HG03558 (cell line): ENCODE results near the gene CDYL2.
A peak's percentile ranks its signal among the peaks of the same experiment; 100 is the strongest.
"Not testable (repeated sequence)": the region's sequence is repeated elsewhere in the genome, so short reads cannot be mapped to it uniquely, and the experiment has no call there.

Experiments used
- ATAC-seq: cut with Tn5 transposase; IDR thresholded peaks from one replicate; pipeline ENCODE4 v1.9.1; 2021; ENCODE audit warnings: moderate number of reproducible peaks; ENCODE audit not compliant: unreplicated experiment; ENCODE audit errors: extremely low read depth

Gene CDYL2

DNA sequence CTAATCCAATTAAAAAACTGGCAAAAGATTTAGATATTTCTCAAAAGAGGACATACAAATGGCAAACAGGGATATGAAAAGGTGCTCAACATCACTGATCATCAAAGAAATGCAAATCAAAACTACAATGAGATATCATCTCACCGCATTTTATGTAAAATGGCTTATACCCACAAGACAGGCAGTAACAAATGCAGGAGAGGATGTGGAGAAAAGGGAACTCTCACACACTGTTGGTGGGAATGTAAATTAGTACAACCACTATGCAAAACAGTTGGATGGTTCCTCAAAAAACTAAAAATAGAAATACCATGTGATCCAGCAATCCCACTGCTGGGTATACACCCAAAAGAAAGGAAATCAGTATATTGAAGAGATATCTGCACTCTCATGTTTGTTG is 154.1 kb downstream of the CDYL2 start:
- not testable (repeated sequence) for ATAC-seq

DNA sequence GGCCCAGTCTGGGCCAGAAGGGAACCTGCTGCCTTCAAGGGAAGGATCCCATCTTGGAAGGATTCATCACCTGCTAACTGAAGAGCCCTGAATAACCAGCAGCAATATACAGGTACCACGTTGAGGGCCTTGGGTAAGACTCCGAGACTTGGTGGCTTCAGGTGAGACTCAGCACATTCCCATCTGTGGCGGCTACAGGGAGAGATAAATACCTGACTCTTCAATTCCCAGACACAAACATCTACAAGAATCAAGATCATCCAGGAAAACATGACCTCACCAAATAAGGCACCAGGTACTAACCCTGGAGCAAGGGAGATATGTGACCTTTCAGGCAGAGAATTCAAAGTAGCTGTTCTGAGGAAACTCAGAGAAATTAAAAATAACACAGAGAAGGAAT is 164.1 kb downstream of the CDYL2 start:
- no peak for ATAC-seq

DNA sequence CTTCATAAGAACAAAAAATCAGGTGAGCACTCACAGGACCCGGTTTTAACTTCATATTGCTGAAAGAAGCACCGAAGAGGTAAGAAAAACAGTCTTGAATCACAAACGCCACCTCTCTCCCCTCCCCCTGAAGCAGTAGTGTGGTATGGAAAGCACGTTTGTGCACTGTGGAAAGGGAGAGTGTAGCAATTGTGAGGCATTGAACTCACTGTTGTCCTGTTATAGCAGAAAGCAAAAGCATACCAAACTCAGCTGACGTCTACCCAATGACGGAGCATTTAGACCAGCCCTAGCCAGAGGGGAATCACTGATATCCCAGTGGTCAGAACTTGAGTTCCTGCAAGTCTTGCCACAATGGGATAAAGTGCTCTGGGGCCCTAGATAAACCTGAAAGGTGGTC is 164.8 kb downstream of the CDYL2 start:
- ATAC-seq = no peak

DNA sequence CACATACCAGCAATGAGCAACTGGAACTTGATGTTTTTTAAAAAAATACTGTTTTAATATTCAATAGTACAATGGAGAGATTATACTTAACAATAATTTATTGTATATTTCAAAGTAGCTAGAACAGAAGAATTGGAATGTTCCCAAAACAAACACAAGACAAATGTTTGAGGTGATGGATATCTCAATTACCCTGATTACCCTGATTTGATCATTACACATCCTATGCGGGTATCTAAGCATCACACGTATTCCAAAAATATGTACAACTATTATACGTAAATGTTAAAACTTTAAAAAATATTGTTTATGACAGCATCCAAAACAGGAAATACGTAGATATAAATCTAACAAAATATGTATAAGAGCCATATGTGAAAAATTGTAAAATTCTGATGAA is 166.8 kb downstream of the CDYL2 start:
- ATAC-seq = no peak

DNA sequence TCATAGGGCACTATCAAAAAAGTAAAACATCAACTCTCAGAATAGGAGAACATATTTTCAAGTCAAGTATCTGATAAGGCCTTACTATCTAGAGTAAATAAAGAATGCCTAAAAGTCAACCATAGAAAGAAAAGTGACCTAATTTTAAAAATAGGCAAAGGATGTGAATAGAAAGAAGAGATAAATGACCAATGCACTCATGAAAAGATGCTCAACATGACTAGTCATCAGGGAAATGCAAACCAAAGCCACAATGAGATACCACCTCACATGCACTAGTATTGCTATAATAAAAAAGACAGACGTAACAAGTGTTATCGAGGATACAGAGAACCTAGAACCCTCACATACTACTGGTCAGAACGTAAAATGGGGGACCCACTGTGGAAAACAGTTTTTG is 172.8 kb downstream of the CDYL2 start:
- no peak for ATAC-seq

DNA sequence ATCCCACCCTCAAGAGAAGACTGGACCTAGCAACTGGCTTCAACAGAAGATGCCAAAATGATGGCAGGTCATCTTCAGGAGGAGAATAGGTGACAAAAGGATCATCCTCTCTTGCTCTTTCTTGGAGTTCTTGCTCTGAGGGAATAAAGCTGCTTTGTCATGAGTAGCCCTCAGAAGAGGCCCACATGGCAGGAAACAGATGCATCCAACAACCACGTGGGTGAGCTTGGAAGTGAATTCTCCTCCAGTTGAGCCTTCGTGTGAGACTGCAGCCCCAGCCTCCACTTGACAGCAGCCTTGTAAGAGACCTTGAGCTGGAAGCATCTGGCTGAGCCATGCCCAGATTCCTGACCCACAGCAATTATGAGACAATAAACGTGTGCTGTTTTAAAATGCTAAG is 176.1 kb downstream of the CDYL2 start:
- ATAC-seq = no peak

DNA sequence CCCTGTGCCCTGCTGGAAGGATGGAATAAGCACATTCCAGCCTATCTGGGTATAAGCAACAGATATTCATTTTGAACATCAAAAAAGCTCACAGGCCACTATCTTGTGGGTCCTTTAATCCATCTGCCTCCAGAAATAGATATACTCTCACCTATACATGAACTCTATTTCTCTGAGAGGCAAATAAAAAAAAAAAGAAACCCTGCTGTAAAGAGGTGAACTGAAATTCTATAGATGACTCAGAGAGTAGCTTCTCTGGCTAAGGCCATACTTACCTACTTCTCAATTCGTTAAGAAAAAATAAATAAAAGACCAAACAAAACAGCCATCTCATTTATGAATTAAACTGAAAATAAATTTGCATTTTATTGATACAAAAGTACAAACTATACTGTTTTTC is 177.3 kb downstream of the CDYL2 start:
- peak; percentile 95 for ATAC-seq

DNA sequence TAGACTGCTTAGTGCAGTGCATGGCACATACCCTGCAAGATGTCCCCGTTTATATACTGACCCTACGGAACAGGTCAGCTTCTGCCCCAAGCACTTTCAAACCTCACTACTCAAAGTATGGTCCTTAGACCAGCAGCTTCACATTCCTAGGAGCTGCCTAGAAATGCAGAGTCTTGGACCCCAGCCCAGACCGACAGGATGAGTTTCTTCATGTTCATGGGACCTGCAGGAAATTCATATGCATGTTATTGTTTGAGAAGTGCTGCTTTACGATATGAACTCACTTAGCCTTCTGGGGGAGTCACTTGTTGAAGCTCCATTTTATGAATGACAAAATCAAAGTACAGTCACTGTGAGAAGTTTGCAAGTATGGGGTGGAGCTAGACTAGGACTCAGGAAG is 181.0 kb downstream of the CDYL2 start:
- ATAC-seq = no peak

DNA sequence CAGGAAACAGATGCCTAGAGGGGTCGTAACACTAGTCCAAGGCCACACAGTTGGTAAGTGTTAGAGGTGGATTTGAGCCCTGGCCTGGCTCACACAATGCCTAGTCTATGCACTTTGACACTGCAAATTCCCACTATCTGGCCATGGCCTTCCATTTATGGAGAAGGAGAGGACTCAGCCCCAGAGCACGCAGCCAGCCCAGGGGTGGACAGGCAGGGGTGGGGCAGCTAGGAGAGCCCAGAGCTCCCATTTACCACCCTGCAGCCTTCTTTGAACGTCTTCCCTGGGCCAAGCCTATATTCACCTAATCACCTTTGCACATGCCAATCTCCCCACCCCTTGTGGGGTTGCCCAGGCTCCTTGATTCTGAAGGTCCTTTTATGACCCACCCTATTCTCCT is 182.4 kb downstream of the CDYL2 start:
- no peak for ATAC-seq

DNA sequence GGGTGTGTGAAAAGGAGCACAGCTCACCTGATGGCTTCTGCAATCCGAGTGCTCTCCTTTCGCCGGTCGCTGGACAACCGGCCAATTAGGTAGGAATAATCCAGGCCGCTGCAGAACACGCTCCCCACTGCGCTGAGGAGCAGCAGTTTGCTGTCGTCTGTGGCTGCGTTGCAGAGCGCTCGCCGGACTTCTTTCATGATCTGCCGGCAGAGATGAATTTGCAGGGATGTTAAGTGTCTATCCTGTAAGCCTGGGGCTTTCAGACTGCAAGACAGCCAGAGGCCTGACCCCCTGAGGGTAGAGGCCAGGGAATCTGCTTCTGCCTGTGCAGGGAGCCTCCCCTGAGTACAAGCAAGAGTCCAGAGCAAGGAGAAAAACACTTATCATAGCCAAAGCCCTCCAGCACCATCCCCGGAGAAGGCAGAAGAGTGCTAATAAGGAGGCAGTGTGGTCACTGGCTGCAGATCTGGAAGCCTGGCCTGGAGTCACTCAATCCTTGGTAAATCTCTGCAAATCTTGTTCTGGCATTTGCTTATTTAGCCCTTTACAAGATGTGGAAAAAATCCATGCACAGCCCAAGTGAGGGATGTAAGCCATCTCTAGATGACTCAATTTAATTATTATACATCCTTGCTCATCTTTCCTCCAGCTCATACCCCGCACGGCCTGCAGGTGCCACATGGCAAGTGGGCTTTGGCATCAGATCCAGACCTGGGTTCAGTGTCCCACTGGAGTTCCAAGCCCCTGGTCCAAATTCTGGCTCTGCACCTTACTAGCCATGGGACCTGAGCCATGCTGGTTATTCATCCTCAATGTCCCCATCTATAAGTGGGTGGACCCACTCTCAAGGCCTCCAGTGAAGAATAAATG is 183.4 kb downstream of the CDYL2 start:
- ATAC-seq = no peak

DNA sequence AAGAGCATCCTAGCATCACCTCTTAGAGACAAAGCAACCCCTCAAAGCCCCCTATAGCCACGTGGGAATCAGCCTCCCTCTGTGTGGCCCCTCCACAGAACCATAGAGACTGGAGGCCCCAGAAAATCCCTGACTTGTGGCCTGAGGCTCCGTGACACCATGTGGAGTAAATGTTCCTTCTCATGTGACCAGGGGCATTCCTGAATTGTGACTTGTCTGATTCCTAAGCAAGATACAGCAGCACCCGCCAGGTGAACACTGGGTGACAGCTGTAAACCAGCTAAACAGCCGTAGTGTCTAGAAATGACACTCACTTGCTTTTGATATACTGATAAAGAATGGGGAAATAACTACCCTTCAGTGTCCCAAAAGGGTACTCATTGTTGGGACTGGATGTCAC is 184.6 kb downstream of the CDYL2 start:
- no peak for ATAC-seq

DNA sequence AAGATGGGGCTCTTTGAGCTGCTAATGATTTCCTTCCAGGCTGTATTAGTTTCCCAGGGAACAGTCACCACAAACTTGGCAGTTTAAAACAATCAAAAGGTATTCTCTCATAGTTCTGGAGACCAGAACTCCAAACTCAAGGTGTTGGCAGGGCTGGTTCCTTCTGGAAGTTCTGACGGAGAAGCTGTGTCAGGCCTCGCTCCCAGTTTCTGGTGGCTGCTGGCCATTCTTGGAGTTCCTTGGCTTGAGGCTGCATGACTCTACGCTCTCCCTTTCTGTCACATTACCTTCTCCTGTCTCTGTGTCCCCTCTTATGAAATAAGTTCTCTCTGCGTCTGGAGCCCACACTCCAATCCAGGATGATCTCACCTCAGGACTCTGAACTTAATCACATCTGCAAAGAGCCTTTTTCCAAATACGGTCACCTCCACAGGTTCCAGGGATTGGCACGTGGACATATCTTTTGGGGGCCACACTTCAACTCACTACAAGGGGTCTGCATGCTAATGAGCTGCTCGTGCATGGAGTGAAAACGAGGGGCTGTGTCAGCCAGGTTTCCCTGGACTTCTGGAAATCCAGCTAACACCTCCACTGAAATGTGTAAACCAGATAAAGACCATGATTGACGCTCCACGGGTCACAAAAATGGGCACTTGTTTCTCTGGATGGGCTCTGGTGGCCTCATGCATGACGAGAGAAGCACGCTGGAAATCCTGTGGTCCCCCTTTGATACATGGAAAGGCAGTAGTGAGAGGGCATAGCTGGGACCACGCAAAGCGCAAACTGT is 185.3 kb downstream of the CDYL2 start:
- ATAC-seq = no peak

DNA sequence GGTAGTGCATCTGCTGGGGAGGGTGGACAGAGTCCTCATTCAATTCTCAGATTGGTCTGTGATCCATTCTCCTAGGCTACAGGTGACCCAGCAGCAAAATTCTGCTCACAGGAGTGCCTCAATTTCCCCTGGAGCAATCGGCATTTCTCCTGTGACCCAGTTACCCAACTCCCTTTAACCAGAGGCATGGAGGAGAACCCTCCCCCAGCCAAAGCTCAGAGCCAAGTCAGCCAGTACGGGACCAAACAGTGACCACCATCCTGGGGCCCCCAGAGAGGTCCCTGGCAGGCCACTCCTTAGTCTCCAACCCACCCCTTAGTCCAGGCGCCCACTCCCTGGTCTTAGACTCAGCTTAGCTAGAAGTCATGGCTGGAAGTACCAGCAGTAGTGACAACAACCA is 188.0 kb downstream of the CDYL2 start:
- no peak for ATAC-seq

DNA sequence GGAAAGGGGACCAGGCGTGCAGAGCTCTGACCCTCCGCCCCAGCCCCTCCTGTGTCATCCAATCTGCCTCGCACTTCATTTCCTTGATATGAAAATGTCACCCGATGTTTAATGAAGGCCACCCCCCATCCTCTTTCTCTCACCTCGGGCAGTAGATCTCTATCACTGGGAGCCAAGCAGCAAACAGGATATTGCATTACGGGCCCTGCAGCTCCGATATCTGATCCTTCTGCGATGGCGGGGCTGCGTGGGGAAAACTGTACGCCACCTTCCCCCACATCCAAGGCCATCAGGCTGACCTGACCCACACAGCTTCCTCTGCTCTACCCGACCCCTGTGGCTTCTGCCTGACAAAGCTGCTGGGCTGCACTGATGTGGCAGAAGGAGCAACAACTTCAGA is 188.7 kb downstream of the CDYL2 start:
- no peak for ATAC-seq

DNA sequence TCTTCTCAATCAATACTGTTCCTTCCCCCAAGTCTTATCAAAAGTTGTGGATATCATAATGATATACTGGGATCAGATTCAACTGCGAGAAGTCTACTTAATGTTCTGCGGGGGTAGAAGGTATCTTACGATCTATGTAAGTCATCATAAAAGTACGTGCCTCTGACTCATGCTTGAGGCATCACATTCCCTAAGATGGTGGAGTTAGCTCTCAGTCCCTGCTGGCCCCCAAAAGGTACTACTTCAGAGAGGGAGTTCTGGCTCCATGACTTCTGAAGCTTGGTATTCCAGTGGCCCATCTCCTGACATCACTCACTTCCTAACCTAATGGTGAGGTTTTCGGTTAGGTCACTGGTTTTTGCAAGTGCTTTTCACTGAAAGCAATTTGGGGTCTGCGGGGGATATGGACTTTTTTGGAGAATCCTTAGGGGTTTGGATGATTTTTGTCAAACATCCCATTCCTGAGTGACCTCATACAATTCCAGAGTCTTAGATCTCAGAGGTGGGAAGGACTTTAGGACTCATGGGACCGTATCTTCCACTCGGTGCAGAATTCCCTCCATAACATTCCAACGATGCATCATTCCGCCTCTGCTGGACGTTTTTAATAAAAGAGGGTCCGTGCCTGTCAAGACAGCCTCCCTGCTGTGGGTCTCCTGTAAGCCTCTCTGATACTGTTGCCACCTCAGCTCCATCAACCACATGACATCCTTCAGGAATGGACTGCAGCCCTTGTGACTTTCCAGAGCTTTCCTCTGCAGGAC is 189.3 kb downstream of the CDYL2 start:
- ATAC-seq = no peak

DNA sequence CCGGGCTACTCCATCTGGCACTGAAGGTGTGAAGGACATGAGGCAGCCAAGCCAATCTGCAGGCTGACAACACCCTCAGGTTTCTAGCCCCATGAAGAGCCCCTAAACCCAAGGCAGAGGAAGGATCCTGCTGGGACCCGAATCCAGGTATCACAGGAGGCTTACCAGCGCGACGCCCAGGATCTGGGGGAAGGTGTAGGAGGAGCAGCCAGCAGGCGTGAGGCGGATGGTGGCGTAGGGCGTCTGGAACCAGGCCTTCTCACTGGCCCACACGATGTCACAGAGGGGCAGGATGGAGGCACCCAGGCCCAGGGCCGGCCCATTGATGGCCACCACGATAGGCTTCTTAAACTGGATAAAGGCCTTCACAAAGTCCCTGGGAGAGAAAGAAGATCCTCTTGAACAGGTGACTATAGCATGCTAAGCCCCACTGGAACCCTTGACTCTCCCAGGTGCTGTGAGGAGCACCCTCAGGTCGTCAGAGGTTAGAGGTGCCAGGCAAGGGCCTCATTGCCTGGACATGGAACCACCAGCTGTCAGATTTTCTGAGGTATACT is 191.9 kb downstream of the CDYL2 start:
- no peak for ATAC-seq

DNA sequence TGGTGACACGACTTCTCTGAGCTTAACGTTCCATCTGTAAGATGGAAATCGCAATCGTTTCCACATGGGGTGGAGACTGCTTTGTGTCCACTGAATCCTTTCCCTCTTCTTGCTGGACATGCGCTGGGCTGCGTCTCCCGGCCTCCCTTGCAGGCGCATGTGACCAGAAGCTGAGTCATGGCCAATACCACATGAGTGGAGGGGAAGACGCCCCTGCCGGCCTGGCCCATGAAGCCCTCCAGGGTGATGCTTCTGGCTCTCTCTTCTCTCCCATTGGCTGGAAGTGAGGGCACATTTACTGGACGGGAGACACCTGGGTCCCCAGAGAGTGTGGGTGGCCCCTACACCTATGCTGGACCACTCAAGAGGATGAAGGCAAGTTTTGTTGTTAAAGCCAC is 192.5 kb downstream of the CDYL2 start:
- ATAC-seq = no peak

DNA sequence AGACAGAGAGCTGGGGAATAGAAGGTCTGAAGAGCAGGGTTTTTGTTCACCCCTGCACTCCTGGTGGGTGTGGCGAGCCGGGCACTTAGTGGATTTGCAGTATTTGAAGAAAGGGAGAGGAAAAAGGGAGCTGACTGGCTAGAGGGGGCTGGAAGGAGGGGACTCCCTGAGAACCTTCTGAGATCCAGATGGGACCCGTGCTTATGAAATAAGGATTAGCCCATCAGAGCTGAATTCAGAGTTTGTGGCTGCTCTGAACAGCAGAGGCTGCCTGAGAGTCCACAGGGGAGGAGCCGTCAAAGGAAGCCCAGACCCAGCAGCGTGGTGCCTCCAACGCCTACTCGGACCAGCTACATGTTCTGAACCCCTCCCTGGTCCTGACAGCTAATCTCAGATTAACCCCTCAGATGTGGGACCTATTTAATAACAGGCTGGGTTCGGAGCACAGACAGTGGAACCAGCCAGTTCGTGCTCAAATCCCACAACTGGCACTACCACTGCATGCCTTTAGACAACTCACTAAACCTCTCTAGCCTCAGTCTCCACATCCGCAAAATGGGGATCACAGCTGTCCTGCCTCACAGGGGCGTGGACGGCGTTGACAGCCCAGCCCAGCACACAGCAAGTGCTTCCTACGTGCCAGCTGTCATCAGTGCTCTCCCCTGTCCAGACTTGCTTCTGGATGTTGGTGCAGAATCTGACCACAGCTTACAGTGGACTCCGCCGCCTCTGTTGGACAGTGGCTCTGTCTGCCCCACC is 193.0 kb downstream of the CDYL2 start:
- no peak for ATAC-seq

DNA sequence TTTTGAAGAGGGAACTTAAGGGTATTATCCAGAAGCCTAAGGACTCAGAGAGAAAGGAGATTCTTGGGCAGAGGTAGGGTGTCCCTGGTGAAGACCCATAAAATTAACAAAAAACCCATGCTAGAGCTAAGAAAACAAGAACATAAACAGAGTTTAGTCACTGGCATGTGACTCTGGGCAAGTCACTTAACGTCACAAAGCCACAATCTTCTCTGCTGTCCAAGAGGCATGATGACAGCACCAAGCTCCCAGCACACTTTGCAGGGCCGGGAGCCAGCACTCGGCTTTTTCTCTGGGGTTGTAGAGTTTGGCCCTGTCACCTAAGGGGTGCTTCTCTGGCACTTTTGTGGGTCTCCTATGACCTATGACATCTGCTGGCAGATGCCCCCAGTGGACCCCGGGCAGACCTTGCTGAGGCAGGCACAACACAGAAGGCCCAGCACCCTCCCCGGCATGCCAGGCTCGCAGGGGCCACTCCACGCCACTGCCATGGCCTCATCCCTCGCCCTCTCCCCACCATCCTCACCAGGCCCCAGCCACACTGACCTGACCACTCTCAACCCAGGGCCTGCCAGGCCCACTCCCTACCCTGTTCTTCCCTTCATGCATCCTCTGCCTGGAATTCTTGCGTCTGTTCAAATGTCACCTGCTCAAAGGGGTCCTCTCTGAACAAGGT is 193.8 kb downstream of the CDYL2 start:
- no peak for ATAC-seq
